ENCODE measurements around the gene RUNX1. TPM values are rescaled to one million over a fixed set of nuclear protein-coding genes. Genes with fewer than 3 reads are reported as not detected.

RUNX1 gene
- total and polyA plus RNA-seq, 10 of the 15 experiments (the other 5 are each of a cell fraction or from before 2014, with no cell fraction given): 0.90 to 15.2 (median 4.1) TPM

DNA sequence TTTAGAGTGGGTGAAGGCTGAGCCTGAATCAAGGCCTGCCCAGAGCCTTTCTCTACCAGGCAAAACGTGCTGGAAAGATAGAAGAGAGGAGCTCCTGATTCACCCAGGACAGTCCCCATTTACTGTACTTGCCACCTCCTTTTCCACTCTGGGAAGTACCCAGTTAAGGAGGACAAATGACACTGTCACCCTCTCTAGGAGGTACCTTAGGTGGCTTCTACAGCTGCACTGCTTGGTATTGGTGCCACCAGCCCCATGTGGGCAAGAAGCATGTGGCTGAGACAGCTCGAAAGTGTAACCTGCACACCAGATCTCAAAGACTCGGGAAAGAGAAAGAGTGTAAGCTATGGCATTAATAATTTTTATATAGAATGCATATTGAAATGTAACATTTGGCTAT is 42.3 kb downstream of the RUNX1 start (continued):
- TF ChIP-seq, protein P1, sequence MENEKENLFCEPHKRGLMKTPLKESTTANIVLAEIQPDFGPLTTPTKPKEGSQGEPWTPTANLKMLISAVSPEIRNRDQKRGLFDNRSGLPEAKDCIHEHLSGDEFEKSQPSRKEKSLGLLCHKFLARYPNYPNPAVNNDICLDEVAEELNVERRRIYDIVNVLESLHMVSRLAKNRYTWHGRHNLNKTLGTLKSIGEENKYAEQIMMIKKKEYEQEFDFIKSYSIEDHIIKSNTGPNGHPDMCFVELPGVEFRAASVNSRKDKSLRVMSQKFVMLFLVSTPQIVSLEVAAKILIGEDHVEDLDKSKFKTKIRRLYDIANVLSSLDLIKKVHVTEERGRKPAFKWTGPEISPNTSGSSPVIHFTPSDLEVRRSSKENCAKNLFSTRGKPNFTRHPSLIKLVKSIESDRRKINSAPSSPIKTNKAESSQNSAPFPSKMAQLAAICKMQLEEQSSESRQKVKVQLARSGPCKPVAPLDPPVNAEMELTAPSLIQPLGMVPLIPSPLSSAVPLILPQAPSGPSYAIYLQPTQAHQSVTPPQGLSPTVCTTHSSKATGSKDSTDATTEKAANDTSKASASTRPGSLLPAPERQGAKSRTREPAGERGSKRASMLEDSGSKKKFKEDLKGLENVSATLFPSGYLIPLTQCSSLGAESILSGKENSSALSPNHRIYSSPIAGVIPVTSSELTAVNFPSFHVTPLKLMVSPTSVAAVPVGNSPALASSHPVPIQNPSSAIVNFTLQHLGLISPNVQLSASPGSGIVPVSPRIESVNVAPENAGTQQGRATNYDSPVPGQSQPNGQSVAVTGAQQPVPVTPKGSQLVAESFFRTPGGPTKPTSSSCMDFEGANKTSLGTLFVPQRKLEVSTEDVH (IDR thresholded peaks at IDR 0.05; ENCODE audit: low read depth, partially characterized antibody): no peak
- no peak for TF ChIP-seq CTCF (IDR thresholded peaks at IDR 0.05 in 2 of 3, conservative IDR thresholded peaks at IDR 0.05 in 1 of 3; ENCODE audit: control insufficient read depth in 2 of 3, extremely low read depth in 1 of 3, insufficient read depth in 1 of 3, low read depth in 3 of 3, low read length in 3 of 3)

DNA sequence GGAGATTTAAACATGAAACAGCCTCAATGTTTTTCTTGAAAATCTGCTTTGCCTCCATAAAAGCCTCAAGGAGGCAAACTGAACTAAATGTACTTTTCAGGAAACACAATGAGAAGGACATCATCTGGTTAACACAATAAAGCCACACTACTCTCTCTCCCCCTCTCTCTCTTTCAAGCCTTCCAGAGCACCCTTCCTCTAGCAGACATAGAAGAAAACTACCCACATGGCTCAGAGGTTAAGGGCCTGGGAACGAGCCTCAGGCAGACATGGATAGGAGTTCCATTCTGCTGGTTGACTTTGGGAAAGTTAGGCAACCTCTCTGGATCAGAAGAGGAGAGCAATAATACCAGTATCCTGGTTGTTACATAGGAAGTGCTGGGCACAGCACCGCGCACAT is 42.9 kb downstream of the RUNX1 start:
- Histone ChIP-seq H3K9me3 (replicated peaks; ENCODE audit: control insufficient read depth, insufficient read depth, low read length) (no peaks in the 10 kb centered on the region), H3K27me3 (replicated peaks in 1 of 2; ENCODE audit: control insufficient read depth in 2 of 2, insufficient read depth in 2 of 2, low read length in 1 of 2) (no peaks in the 10 kb centered on the region; a peak in 1 of 4 replicates), H2AFZ (ENCODE audit: control insufficient read depth, low read depth, low read length) (no peak overlapping the region), H3K4me2 (ENCODE audit: control insufficient read depth, insufficient read depth) (no peak overlapping the region), H3K9ac (ENCODE audit: control insufficient read depth, insufficient read depth, low read length) (no peak overlapping the region), H3K4me1 (ENCODE audit: control insufficient read depth, insufficient read depth, low read length) (no peaks in the 10 kb centered on the region), H3K79me2 (ENCODE audit: control insufficient read depth, insufficient read depth, low read length) (no peaks in the 10 kb centered on the region), H4K20me1 (ENCODE audit: control insufficient read depth, insufficient read depth) (no peaks in the 10 kb centered on the region), H3K4me3 (no peak overlapping the region), H3K36me3 (ENCODE audit: control insufficient read depth in 2 of 2, insufficient read depth in 2 of 2, low read length in 1 of 2) (no peaks in the 10 kb centered on the region), H3K27ac (ENCODE audit: control insufficient read depth, insufficient read depth) (no peak overlapping the region)
- TF ChIP-seq NR2C2 (IDR thresholded peaks at IDR 0.05; ENCODE audit: borderline replicate concordance, control insufficient read depth, insufficient read length, low read depth): no peak
- TF ChIP-seq RAD21 (IDR thresholded peaks at IDR 0.05; ENCODE audit: insufficient read depth, low read depth, low read length): no peak
- no peak for TF ChIP-seq EED (IDR thresholded peaks at IDR 0.05; ENCODE audit: low read depth)
- no peak for TF ChIP-seq CBFB (IDR thresholded peaks at IDR 0.05; ENCODE audit: low read depth)
- no peak for TF ChIP-seq ZBED1 (IDR thresholded peaks at IDR 0.05; ENCODE audit: borderline replicate concordance)
- TF ChIP-seq, protein P2, sequence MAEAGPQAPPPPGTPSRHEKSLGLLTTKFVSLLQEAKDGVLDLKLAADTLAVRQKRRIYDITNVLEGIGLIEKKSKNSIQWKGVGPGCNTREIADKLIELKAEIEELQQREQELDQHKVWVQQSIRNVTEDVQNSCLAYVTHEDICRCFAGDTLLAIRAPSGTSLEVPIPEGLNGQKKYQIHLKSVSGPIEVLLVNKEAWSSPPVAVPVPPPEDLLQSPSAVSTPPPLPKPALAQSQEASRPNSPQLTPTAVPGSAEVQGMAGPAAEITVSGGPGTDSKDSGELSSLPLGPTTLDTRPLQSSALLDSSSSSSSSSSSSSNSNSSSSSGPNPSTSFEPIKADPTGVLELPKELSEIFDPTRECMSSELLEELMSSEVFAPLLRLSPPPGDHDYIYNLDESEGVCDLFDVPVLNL (IDR thresholded peaks at IDR 0.05; ENCODE audit: low read depth, low read length): no peak
- TF ChIP-seq TARDBP (IDR thresholded peaks at IDR 0.05; ENCODE audit: borderline replicate concordance): no peak
- no peak for TF ChIP-seq TCF7 (IDR thresholded peaks at IDR 0.05; ENCODE audit: borderline replicate concordance)
- TF ChIP-seq CREM (IDR thresholded peaks at IDR 0.05; ENCODE audit: low read depth): no peak
- TF ChIP-seq YY1 (IDR thresholded peaks at IDR 0.05; ENCODE audit: low read depth, low read length): no peak
- POLR2A ChIA-PET: no interaction called here
- DNase-seq (ENCODE audit: low read depth, low spot score) (no peak), ATAC-seq (no peak), FAIRE-seq (no peak)
- WGBS (ENCODE audit: insufficient coverage, insufficient replicate concordance, low lambda C conversion rate, missing lambda C conversion rate): 52% methylated on average over 3 of the region's 3 CpGs
- RAD21 ChIA-PET (ENCODE audit: unreplicated experiment): no interaction called here
- CTCF ChIA-PET: no interaction called here
- in situ Hi-C loops (cut with MboI) (no loop called here), intact Hi-C loops (cut with micrococcal nuclease; ENCODE audit: unreplicated experiment) (no loop called here)
- BruUV-seq (replicated peaks): no TSS peak
- SMC1A ChIA-PET (ENCODE audit: uncharacterized antibody, unreplicated experiment): no interaction called here

Data from GM12878 (cell line).